ENCODE data around the gene PRKG1. TPM values are rescaled to one million over a fixed set of nuclear protein-coding genes. Genes with fewer than 3 reads are reported as not detected.

The PRKG1 gene
- total and polyA plus RNA-seq, 4 donors: 0.46 to 5.1 (median 1.5) TPM

GRCh38 chr10:51760864-51761640, 686.8 kb downstream of the PRKG1 start:
- DNase-seq (ENCODE audit: low spot score): no peak
- no peaks in the 10 kb centered on the region for H3K27me3 ChIP-seq (ENCODE audit: control insufficient read depth in 4 of 4, insufficient read depth in 4 of 4, low read length in 3 of 4)
- no peak overlapping the region for H3K9ac ChIP-seq (ENCODE audit: low read depth in 1 of 2, low read length in 2 of 2)
- no peaks in the 10 kb centered on the region for H3K36me3 ChIP-seq (ENCODE audit: control insufficient read depth in 4 of 4, insufficient read depth in 3 of 4, low read depth in 1 of 4, low read length in 3 of 4)
- no peak for TF ChIP-seq CTCF (IDR thresholded peaks at IDR 0.05; ENCODE audit: low read depth, low read length, missing input control)
- TF ChIP-seq JUND (IDR thresholded peaks at IDR 0.05): no peak
- TF ChIP-seq SP1 (IDR thresholded peaks at IDR 0.05): no peak
- TF ChIP-seq RXRA (IDR thresholded peaks at IDR 0.05): no peak
- no peak for TF ChIP-seq NR2F2 (IDR thresholded peaks at IDR 0.05)
- TF ChIP-seq REST (IDR thresholded peaks at IDR 0.05): no peak
- TF ChIP-seq YY1 (IDR thresholded peaks at IDR 0.05): no peak
- TF ChIP-seq GABPA (IDR thresholded peaks at IDR 0.05 in 1 of 2, conservative IDR thresholded peaks at IDR 0.05 in 1 of 2): no peak
- no peak for TF ChIP-seq MAX (IDR thresholded peaks at IDR 0.05)
- H3K27ac ChIP-seq (ENCODE audit: low read depth in 1 of 2, low read length in 2 of 2): no peak overlapping the region
- no peaks in the 10 kb centered on the region for H3K9me3 ChIP-seq (ENCODE audit: control insufficient read depth in 4 of 4, low read length in 3 of 4)
- no peaks in the 10 kb centered on the region for H3K4me1 ChIP-seq (ENCODE audit: control insufficient read depth in 4 of 4, insufficient read depth in 4 of 4, low read length in 3 of 4)
- 93% methylated on average over 4 of the region's 4 CpGs for WGBS
- no peak overlapping the region for H3K4me3 ChIP-seq (ENCODE audit: low read depth in 1 of 3, low read length in 3 of 3)

GRCh38 chr10:51763746-51764145, 689.5 kb downstream of the PRKG1 start:
- Histone ChIP-seq H3K9me3 (ENCODE audit: control insufficient read depth in 4 of 4, low read length in 3 of 4) (peaks cover 0 to 1% (median 0%) of the 10 kb centered on the region in 4 donors), H3K36me3 (ENCODE audit: control insufficient read depth in 4 of 4, insufficient read depth in 3 of 4, low read depth in 1 of 4, low read length in 3 of 4) (no peaks in the 10 kb centered on the region), H3K4me1 (ENCODE audit: control insufficient read depth in 4 of 4, insufficient read depth in 4 of 4, low read length in 3 of 4) (no peaks in the 10 kb centered on the region), H3K27ac (ENCODE audit: low read depth in 1 of 2, low read length in 2 of 2) (no peak overlapping the region), H3K9ac (ENCODE audit: low read depth in 1 of 2, low read length in 2 of 2) (no peak overlapping the region), H3K4me3 (ENCODE audit: low read depth in 1 of 3, low read length in 3 of 3) (no peak overlapping the region), H3K27me3 (ENCODE audit: control insufficient read depth in 4 of 4, insufficient read depth in 4 of 4, low read length in 3 of 4) (no peaks in the 10 kb centered on the region)
- DNase-seq (ENCODE audit: low spot score): no peak
- no peak for TF ChIP-seq NR2F2 (IDR thresholded peaks at IDR 0.05)
- no peak for TF ChIP-seq ATF3 (IDR thresholded peaks at IDR 0.05)
- no peak for TF ChIP-seq FOXA2 (IDR thresholded peaks at IDR 0.05)
- no peak for TF ChIP-seq REST (IDR thresholded peaks at IDR 0.05)
- TF ChIP-seq TAF1 (conservative IDR thresholded peaks at IDR 0.05): no peak
- no peak for TF ChIP-seq EGR1 (IDR thresholded peaks at IDR 0.05; ENCODE audit: low read depth in 2 of 2)
- no peak for TF ChIP-seq RAD21 (IDR thresholded peaks at IDR 0.05)
- no peak for TF ChIP-seq CTCF (IDR thresholded peaks at IDR 0.05; ENCODE audit: low read depth, low read length, missing input control)
- TF ChIP-seq MAX (IDR thresholded peaks at IDR 0.05): no peak
- TF ChIP-seq YY1 (IDR thresholded peaks at IDR 0.05): no peak
- TF ChIP-seq FOXA1 (IDR thresholded peaks at IDR 0.05): no peak
- TF ChIP-seq HNF4G (IDR thresholded peaks at IDR 0.05): no peak
- no peak for TF ChIP-seq HNF4A (conservative IDR thresholded peaks at IDR 0.05)
- TF ChIP-seq RXRA (IDR thresholded peaks at IDR 0.05): no peak
